Cerebellar cortex (tissue), 1 donor: ENCODE measurements around the gene BACH2.
A peak's percentile ranks its signal among the peaks of the same experiment; 100 is the strongest.

Experiments used
- DNase-seq: peaks from one replicate; pipeline ENCODE4 v3.0.0-alpha.2; 2015; ENCODE audit warnings: low spot score

Gene BACH2

GRCh38 chr6:90277302-90278011, 19.2 kb downstream of the BACH2 start:
- no peak for DNase-seq

- DNase-seq, result no peak
These were observed 22.1 kb downstream of the BACH2 start for GRCh38 chr6:90274451-90275030.

- no peak for DNase-seq
These were observed 22.8 kb downstream of the BACH2 start for GRCh38 chr6:90273863-90274262.

- DNase-seq, result no peak
These were observed 23.7 kb downstream of the BACH2 start for GRCh38 chr6:90272895-90273294.

- DNase-seq, result no peak
These were observed 24.8 kb downstream of the BACH2 start for GRCh38 chr6:90271831-90272230.

- DNase-seq, result no peak
These were observed 27.3 kb downstream of the BACH2 start for GRCh38 chr6:90269334-90269733.

GRCh38 chr6:90268178-90268577, 28.5 kb downstream of the BACH2 start:
- no peak for DNase-seq

- no peak for DNase-seq
These were observed 29.6 kb downstream of the BACH2 start for GRCh38 chr6:90266905-90267621.

GRCh38 chr6:90264561-90264960, 32.1 kb downstream of the BACH2 start:
- DNase-seq, result no peak

GRCh38 chr6:90263633-90264032, 33.0 kb downstream of the BACH2 start:
- no peak for DNase-seq

GRCh38 chr6:90261801-90262200, 34.8 kb downstream of the BACH2 start:
- DNase-seq, result no peak

- DNase-seq, result no peak
These were observed 39.2 kb downstream of the BACH2 start for GRCh38 chr6:90257486-90257738.

- no peak for DNase-seq
These were observed 39.8 kb downstream of the BACH2 start for GRCh38 chr6:90256698-90257485.

- DNase-seq, result no peak
These were observed 43.0 kb downstream of the BACH2 start for GRCh38 chr6:90253631-90254030.

- DNase-seq, result no peak
These were observed 45.2 kb downstream of the BACH2 start for GRCh38 chr6:90251295-90251992.

- no peak for DNase-seq
These were observed 46.2 kb downstream of the BACH2 start for GRCh38 chr6:90250405-90250804.

- no peak for DNase-seq
These were observed 47.2 kb downstream of the BACH2 start for GRCh38 chr6:90249458-90249857.

- no peak for DNase-seq
These were observed 47.6 kb downstream of the BACH2 start for GRCh38 chr6:90249034-90249433.

GRCh38 chr6:90247262-90247661, 49.4 kb downstream of the BACH2 start:
- DNase-seq, result no peak

GRCh38 chr6:90241229-90241880, 55.3 kb downstream of the BACH2 start:
- DNase-seq, result peak; percentile 10

- no peak for DNase-seq
These were observed 58.0 kb downstream of the BACH2 start for GRCh38 chr6:90238496-90239266.
